NCI-H2171 treated with DMSO at 0.1 percent for 48 hours (cell line): ENCODE measurements around the gene FHDC1.
A peak's percentile ranks its signal among the peaks of the same experiment; 100 is the strongest.

Experiments used
- DNase-seq: peaks from one replicate; lab custom pipeline; 2025; lab: John Stamatoyannopoulos, UW

FHDC1 gene

DNA sequence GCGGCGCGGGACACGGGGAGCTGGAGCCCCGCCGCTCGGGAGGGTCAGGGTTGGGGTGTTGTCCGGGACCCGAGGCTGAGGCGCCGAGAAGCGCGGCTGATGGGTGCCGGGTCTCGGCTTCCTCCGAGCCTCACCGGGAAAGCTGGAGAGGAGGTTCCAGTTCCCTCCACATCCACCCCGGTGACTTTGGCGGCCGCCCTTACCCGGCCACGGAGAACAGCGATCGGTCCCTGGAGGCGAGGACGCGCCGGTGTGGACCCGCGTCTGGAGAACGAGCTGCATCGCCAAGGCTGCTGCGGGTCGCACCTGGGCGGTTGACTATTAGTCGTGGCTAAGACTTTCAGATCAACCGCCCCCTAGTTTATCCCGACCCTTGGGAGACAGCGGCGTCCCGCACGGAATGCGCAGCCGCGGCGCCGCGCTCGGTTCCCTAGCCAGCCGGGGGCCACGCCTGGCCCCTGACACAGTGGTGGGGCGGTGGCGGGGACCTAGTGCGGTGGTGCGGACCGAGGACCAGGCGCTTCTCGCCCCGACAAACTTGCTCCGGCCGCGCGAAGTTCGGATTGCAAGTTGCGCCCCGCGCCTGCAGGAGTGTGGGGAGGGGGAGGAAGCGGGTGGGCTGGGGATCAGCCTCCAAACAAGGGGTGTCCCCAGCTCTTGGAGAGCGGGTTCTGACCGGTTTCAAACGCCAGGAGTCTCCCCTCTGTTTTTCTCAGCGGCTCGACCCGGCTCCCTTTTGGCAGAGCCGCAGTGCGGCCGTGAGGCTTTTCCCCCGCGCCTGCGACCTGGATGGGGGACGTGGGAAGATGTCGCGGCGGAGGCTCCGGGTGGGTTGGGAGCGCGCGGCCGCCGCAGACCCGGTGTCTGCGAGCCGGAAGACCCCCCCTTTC, 568 bp downstream of the FHDC1 start:
- DNase-seq, result peak; percentile 18

DNA sequence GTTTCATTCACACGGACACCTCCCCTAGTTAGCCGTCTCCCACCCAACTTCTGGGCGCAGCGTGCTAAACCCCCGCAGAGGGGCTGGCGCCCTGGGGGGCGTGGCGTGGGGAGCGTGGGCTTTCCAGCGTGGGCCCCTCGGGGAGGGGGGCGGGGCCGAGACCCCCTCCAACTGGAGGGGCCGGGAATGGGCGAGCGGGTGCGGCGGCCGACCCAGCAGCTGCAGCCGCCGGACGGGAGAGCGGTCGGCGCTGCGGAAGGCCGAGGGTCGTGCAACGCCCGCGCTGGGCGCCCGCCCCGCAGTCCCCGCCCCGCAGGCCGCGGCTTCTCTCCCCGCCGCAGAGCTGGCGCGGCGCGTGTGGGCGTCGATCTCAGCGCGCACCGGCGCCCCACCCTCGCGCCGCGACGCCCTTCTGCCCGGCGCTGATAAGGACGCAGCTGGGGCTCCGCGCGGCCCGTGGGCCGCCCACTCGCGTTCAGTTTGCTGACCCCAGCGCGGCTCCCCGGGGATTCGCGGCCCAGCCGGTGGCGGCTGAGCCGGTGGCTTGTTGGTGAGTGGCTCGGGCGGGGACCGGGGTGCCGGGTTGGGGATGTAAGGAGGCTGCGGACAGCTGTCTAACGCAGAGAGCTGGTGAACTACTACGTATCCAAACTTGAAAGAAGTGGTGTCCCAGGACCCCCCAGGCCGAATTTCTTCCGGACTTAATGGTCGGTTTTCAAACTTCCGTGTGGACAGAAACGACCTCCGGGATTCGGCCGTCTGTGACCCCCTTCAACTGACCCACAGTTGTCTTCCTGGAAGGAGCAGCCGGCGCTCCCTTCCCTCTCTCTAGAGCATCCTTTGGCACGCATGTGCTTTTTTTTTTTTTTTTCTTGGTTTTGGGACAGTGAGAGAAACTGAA, 1.5 kb downstream of the FHDC1 start:
- DNase-seq, result no peak

DNA sequence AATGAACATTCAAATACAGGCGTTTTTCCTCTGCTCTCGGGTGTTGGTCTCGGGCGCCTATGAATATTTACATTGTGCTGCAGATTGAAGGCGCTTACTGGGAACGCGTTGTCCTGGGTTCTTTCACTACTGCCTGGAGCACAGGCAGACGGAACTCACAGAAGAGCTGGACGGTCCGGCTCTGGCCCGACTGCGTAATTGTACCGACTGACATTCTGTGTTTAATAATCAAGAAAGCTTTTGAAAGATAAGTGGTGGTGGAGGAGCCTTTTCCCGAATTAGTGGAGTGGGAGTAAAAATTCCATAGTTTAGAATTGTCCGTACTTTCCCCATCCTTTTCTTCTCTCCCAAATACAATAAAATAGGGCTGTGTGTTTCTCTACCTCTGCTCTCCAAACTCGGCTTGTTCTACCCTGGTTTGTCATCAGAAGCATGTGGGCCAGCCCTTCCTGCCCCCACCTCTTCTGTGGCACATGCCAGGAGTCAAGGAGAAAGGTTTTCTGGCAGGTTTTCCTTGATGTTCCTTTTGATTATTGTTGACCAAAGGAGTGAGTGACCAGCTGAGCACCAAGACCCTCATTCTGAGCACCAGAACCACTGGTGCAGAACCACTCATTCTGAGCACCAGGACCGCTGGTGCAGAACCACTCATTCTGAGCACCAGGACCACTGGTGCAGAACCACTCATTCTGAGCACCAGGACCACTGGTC, 2.3 kb downstream of the FHDC1 start:
- DNase-seq, result no peak

DNA sequence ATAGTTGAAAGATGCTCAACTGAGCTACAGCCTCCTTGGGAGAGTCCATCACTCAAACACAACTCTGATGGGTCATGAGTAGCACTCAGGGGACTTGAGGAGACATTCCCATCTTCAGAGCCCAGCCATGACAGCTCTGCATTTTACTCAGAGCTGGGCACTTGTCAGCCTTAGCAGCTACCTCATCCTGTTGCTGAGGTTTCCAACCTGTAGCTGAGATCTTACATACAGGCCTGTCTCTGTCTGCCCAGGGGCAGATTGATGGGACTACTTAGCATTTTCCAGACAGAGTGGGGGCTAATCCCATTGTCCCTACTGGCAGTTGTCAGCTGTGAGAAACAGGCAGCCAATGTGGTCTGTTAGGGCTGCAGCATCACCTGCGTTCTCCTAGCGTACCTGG, 3.5 kb downstream of the FHDC1 start:
- DNase-seq, result no peak

DNA sequence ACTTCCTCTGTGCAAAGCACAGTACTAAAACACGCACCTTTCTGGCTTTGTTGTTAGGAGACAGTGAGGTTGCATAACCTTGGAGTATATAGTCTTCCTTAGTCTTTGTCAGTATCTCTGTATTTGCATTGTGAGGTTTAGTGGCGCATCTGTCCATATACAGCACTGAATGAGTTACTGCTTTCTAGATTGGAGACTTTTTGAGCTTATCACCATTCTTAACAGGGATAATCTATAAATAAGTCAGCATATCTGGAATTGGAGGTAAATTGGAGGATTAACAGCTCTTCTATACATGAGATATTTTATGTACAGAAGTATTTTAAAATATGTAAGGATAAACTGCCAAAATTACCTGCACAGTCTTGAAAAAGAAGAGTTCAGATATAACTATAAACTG, 4.3 kb downstream of the FHDC1 start:
- no peak for DNase-seq

DNA sequence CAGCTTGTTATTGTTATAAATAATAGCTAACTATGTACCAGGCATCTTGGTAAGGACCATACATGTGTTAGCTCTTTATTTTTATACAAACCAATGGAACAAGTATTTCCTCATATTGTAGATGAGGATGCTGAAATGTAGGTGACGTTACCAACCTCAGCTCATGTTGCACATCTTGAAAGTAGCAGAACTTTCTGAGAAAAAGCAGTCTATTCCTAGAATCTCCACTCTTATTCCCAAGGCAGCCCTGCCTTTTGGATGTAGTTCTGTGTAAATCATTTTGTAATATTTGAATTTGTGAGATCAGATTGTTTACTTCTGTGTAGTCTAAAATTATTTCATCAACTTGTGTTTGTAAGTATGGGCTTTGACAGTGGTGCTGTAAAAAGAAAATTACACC, 5.3 kb downstream of the FHDC1 start:
- DNase-seq, result no peak

DNA sequence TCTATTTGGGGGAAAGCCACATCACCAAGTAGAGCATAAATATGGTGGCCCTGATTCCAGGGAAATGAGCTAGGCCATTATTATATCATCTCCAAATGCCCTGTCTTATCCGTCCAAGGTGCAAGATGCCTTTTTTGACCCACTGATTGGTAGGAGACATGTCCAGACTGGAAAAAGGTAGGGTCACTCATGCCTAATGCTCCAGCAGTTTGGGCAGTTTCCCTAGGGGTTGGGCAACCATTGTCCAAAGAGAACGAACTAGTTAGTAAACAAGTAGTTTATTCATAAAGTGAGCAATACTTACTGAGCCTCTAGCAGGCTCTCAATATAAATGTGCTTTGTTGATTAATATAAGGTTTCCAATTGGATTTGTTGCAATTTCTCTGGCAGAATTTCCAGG, 6.2 kb downstream of the FHDC1 start:
- no peak for DNase-seq

DNA sequence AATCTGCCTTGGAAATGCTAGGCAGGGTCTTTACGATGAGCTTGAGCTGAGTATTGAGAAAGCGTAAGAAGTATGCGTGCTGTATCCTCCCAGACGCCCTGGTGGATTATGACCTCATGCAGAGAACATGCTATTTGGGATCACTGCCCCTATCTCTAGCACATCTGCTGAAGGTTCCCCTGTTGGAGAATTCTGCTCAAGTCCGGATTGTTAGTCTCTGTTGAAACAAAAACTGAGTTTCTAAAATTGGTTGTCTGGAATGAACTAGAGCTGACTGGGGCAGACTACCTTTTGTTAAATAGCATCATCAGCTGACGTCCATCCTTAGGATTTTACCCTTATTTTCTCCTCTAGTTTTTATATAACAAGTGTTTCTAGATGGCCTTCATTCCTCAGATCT, 7.5 kb downstream of the FHDC1 start:
- DNase-seq, result no peak

DNA sequence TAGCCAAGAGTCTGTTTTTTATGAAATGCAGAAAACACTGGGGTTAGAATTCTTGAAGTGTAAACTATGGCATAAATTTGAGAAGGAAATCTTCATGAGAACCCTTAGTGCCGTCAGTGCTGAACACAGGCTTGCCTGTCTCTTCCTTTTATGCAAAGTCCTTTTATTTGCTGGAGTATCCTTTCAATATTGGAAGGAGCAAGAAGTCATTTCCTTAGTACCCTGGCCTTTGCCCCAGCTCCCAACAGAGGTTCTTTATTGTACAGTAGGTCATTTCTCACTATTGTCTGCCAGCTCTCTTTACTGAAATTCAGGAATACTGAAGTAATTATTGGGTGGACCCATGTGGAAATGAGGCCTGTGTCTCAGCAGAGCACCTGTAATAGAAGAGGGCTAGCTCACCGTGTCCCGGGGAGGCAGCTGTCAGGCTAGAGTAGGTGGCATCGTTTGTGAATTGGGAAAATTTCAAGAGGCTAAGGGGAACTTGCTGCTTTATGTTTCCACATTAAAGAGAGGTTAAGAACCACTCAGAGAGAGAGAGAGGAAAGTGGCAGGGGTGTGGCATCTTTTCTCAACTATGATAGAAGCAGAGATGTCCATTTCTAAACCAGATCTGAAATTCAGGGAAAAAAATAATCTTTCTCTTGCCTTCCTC, 8.7 kb downstream of the FHDC1 start:
- peak; percentile 3 for DNase-seq

DNA sequence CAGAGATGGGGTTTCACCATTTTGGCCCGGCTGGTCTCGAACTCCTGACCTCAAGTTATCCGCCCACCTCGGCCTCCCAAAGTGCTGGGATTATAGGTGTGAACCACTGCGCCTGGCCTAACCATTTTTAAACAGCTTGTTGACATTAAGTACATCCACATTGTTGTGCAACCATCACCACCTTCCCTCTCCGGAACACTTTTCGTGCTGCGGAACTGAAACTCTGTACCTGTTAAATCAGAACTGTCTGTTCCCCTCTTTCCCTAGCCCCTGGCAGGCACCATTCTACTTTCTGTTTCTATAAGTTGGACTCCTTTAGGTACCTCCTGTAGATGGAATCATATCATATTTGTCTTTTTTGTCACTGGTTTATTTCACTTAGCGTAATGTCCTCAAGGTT, 9.5 kb downstream of the FHDC1 start:
- no peak for DNase-seq

DNA sequence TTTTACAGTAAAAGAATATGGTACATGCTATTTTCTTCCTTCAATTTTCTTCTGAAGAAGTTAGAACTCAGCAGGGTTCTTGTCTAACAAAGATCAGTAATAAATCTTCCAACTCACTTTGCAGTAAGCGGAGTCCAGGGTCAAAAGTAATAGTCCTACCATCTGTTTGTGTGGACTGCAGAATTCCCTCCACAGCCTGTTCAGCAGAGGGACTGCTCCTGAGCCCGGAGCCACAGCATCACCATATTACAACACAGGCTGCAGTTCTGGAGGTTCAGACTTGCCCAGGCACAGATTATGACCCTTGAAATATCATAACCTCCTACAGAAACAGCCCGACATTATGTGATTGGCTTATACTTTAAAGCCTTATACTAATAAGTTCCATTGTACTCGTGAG, 10.3 kb downstream of the FHDC1 start:
- DNase-seq, result no peak

DNA sequence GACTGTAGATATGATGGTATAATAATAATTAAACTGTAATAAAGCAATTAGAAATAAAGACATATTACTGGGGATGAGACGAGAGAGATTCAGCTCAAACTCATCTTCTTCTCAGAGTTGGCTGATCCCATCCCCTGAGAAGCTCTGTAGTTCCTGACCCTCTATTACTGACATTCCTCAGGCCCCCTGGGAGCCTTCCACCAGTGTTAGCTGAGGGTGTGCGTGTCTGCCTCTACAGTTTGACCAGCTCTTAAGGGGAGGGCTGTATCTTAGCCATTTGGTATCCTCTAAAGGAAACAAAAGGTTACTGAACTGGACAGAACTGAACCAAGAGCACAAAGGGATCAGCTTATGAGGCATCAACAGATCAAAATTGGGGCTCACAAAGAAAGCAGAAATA, 11.2 kb downstream of the FHDC1 start:
- DNase-seq, result no peak

DNA sequence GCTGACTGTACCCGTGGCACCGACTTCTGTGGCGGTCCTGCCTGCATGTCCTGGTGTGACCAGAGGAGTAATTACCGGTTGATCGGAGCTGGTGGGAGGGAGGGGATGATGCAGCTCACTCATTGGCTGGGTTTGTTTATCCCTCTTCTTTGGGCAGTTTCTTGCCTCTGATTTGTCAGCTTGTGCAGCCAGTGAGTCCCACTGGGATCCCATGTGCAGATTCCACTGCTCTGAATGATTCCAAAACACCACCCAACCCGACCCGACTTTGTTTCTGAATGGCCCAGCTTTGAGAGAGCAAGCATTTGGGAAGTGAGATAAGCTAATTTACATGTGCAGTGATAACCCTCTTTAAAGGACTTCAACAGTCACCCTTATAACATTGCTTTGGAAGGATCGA, 13.8 kb downstream of the FHDC1 start:
- no peak for DNase-seq

DNA sequence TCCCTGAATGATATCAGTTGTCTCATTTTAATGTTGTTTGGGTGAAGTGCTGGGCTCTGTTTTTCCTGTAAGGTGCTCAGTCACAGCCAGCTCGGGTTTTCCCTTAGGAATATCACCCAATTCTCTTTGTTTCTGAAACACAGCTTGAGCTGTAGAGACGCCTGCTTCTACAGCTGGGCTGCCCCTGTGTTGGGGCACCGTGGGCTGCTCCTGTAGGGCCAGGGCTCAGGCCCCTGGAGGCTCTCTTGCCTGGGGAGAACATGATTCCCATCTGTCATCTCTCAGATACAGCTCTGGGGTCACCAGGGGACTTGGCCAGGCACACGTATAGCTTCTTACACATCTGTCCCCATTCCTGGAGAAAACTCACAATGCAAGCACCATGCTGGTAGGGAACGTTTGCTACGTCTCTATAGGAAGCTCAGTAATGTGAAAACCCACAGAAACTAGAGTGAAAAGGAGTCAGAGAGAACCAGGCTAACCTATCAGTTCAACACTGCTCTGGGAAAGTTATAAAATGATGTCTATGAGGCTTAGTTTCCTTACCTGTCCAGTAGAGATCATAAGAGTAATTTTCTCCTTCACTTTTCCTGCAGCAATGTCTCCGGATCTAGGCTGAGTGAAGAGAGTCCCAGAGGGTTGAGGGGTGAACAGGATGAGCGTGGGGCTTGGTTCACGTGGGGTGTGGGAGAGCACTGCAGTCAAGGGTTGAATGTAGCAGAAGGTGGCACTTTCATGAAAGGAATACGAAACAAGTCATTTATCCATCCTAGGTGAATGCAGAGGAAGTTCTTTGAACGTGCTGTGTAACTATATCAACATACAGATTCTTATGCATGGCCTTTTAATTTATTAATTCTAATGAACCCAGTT, 14.5 kb downstream of the FHDC1 start:
- peak; percentile 62 for DNase-seq

DNA sequence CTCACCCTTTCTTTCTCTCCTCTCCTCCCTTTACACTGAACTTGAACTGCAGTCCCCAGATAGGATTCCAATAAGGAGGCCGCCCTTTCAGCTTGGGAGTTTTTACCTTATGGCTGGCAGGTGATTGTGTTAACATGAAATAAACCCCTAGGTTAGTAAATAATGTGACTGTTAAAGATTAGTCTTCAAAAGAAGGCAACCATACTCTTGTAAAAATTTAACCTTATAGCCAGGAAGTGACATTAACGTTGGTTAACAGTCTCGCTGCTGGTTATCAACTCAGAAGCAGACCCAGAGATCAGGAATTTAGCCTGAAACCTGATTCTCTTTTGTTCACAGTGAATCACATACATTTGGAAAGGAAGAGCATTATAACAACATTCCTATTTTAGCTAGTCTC, 15.2 kb downstream of the FHDC1 start:
- no peak for DNase-seq

DNA sequence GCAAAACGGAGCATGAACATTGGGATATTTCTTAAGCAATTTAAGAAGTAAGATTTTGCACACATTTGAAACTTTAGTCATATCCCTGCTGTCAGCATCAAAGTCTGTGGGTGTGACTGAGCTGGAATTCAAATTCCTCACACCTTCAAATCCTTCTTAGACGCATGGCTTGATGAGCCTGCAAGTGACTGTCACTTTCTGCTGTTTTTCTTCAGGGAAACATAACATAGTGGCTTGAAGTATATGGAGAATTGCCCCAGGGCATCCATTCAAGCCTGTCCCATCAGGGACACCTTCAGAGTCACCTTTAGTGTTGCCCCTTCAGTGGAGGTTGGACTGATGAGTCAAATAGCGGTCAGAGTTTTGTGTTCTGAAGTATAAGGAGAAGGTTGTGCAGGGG, 17.4 kb downstream of the FHDC1 start:
- no peak for DNase-seq

DNA sequence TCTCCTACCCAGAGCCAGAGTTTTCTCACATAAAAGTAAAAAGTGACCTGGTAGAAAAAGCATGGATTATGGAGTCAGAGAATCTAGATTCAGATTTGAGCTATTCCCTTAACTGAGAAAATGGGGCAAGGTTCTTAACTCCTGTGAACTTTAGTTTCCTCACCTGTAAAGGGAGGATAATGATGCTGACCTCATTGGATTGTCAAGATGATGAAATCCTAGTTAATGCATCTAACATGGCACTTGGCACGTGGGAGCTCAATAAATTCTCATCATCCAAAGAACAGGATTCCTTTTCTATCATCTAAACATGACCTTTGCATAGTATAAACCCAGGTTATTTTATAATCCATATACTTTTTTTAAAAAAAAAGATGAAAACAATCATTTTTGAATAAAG, 18.6 kb downstream of the FHDC1 start:
- no peak for DNase-seq

DNA sequence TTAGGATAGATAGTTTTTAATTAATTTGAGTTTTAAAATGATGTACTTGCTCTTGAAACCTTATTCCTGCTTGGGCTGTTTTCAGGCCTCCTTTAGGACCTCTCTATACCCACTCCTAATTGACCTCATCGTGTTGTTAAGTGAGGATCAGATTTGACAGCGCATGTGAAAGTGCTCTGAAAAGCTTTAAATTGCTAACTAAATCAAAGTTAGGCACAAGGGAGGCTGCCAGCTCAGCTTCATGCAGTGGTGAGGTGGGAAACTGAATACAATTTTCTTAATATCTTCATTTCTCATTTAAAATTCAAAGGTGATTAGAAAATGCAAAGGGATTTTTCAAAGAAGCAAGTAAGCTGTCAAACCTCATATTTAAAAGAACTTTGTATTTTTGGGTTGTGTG, 20.0 kb downstream of the FHDC1 start:
- no peak for DNase-seq

DNA sequence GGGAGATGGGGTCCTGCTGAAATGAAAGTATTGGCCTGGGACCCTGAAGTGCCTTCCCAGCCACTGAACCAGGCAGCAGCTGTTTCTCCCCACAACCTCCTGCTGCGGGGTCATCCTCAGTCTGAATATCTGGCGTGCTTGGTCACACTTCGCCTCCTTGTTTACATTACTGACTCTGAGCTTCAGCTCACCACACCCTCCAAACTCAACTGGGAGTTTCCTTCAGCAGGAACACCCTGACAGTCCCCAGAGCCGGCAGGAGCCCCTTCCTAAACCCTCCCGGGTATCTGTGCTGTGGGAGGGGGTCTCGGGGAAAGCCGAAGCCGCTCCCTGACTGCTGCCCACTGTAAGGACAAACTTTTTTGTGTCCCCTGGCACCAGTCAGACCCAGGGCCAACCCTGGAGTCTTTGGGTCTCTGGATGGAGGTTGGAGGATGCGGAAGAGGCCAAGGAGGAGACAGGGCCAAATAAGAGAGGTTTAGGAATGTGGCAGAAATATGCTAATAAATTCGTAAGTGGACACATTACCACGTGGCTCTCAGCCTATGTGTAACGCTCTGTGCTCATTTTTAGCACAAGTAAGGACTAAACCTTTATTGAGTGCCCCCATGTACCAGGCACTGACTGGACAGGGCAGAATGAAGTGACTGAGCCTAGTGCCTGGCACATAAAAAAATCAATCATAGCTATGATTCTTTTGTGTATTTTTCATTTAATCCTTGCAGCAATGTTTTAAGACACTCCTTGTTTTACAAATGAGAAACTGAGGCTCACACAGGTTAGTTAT, 20.7 kb downstream of the FHDC1 start:
- no peak for DNase-seq
